ENCODE data around the gene FCER1G. TPM values are rescaled to one million over a fixed set of nuclear protein-coding genes. Genes with fewer than 3 reads are reported as not detected.
"Not testable (repeated sequence)": the region's sequence is repeated elsewhere in the genome, so short reads cannot be mapped to it uniquely, and the experiment has no call there.

FCER1G gene
- polyA plus RNA-seq, 1 donor from 2014 or later, result 3.5 TPM

DNA sequence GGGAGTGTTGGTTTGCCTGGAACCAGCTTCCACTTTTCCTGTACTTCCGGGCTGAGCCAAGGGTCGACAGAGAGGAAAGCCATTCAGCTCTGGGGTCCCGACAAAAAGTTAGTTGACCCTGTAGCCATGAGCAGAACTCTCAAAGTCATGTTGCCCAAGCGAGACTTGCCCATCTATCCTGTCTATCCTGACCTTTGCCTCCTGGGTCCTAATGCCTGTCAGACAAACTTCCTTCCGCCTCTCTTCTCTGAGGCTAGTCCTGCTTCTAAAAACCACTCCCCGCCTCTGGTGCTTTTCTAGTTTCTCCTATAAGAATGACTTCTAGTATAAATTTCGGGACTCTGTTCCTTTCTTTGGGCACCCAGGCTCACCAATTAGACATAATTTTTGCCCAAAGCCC lies 35.7 kb downstream of the FCER1G start:
- Histone ChIP-seq H3F3A (ENCODE audit: insufficient read depth, low read length, poor library complexity, severe bottlenecking) (no peaks in the 10 kb centered on the region), H3K9me2 (ENCODE audit: insufficient read depth, low read length) (no peaks in the 10 kb centered on the region), H3K4me2 (ENCODE audit: low read length) (no peak overlapping the region), H3K27me3 (ENCODE audit: insufficient read depth, low read depth, low read length) (no peaks in the 10 kb centered on the region), H3K36me3 (ENCODE audit: insufficient read depth, low read length) (no peaks in the 10 kb centered on the region), H4K20me1 (ENCODE audit: insufficient read depth) (no peaks in the 10 kb centered on the region), H2AFZ (ENCODE audit: low read depth, low read length) (no peak overlapping the region), H3K9me3 (ENCODE audit: low read length) (no peaks in the 10 kb centered on the region), H3K4me3 (ENCODE audit: low read length) (no peak overlapping the region), H3K79me2 (replicated peaks; ENCODE audit: insufficient read depth, low read length) (no peaks in the 10 kb centered on the region), H3K9ac (ENCODE audit: low read length) (no peak overlapping the region), H3K27ac (ENCODE audit: low read length) (no peak overlapping the region)
- TF ChIP-seq EP300 (conservative IDR thresholded peaks at IDR 0.05; ENCODE audit: poor library complexity, severe bottlenecking) (no peak), MXI1 (conservative IDR thresholded peaks at IDR 0.05; ENCODE audit: poor library complexity, severe bottlenecking) (no peak), POLR2AphosphoS5 (IDR thresholded peaks at IDR 0.05) (no peak), EZH2 (IDR thresholded peaks at IDR 0.05; ENCODE audit: borderline replicate concordance, insufficient read depth, low read length, poor library complexity, severe bottlenecking) (no peak), SMC3 (conservative IDR thresholded peaks at IDR 0.05; ENCODE audit: poor library complexity) (no peak), RAD21 (conservative IDR thresholded peaks at IDR 0.05) (no peak), TAF1 (IDR thresholded peaks at IDR 0.05; ENCODE audit: low read depth) (no peak)
- TF ChIP-seq, protein P1, sequence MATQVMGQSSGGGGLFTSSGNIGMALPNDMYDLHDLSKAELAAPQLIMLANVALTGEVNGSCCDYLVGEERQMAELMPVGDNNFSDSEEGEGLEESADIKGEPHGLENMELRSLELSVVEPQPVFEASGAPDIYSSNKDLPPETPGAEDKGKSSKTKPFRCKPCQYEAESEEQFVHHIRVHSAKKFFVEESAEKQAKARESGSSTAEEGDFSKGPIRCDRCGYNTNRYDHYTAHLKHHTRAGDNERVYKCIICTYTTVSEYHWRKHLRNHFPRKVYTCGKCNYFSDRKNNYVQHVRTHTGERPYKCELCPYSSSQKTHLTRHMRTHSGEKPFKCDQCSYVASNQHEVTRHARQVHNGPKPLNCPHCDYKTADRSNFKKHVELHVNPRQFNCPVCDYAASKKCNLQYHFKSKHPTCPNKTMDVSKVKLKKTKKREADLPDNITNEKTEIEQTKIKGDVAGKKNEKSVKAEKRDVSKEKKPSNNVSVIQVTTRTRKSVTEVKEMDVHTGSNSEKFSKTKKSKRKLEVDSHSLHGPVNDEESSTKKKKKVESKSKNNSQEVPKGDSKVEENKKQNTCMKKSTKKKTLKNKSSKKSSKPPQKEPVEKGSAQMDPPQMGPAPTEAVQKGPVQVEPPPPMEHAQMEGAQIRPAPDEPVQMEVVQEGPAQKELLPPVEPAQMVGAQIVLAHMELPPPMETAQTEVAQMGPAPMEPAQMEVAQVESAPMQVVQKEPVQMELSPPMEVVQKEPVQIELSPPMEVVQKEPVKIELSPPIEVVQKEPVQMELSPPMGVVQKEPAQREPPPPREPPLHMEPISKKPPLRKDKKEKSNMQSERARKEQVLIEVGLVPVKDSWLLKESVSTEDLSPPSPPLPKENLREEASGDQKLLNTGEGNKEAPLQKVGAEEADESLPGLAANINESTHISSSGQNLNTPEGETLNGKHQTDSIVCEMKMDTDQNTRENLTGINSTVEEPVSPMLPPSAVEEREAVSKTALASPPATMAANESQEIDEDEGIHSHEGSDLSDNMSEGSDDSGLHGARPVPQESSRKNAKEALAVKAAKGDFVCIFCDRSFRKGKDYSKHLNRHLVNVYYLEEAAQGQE (IDR thresholded peaks at IDR 0.05; ENCODE audit: borderline replicate concordance), result no peak
- TF ChIP-seq, protein P2, sequence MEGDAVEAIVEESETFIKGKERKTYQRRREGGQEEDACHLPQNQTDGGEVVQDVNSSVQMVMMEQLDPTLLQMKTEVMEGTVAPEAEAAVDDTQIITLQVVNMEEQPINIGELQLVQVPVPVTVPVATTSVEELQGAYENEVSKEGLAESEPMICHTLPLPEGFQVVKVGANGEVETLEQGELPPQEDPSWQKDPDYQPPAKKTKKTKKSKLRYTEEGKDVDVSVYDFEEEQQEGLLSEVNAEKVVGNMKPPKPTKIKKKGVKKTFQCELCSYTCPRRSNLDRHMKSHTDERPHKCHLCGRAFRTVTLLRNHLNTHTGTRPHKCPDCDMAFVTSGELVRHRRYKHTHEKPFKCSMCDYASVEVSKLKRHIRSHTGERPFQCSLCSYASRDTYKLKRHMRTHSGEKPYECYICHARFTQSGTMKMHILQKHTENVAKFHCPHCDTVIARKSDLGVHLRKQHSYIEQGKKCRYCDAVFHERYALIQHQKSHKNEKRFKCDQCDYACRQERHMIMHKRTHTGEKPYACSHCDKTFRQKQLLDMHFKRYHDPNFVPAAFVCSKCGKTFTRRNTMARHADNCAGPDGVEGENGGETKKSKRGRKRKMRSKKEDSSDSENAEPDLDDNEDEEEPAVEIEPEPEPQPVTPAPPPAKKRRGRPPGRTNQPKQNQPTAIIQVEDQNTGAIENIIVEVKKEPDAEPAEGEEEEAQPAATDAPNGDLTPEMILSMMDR (IDR thresholded peaks at IDR 0.05; ENCODE audit: poor library complexity, severe bottlenecking), result no peak

DNA sequence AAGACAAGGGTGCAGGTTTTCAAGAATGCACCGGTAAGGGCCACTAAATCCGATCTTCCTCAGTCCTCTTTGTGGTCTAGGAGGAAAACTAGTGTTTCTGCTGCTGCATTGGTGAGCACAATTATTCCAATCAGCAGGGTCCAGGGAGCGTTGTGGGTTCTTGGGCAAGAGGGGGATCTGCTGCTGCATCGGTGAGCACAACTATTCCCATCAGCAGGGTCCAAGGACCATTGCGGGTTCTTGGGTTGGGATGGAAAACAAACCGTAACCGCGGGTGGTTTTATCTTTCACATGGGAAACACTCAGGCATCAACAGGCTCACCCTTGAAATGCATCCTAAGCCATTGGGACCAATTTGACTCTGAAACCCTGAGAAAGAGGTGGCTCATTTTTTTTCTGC lies 36.5 kb downstream of the FCER1G start:
- H3F3A ChIP-seq (ENCODE audit: insufficient read depth, low read length, poor library complexity, severe bottlenecking), result no peaks in the 10 kb centered on the region
- H3K27ac ChIP-seq (ENCODE audit: low read length), result no peak overlapping the region
- no peaks in the 10 kb centered on the region for H3K27me3 ChIP-seq (ENCODE audit: insufficient read depth, low read depth, low read length)
- no peak overlapping the region for H3K9ac ChIP-seq (ENCODE audit: low read length)
- H3K79me2 ChIP-seq (replicated peaks; ENCODE audit: insufficient read depth, low read length), result no peaks in the 10 kb centered on the region
- no peak overlapping the region for H3K4me2 ChIP-seq (ENCODE audit: low read length)
- no peaks in the 10 kb centered on the region for H3K9me3 ChIP-seq (ENCODE audit: low read length)
- no peak overlapping the region for H2AFZ ChIP-seq (ENCODE audit: low read depth, low read length)
- no peaks in the 10 kb centered on the region for H3K9me2 ChIP-seq (ENCODE audit: insufficient read depth, low read length)
- H4K20me1 ChIP-seq (ENCODE audit: insufficient read depth), result no peaks in the 10 kb centered on the region
- H3K36me3 ChIP-seq (ENCODE audit: insufficient read depth, low read length), result no peaks in the 10 kb centered on the region
- TF ChIP-seq EZH2 (IDR thresholded peaks at IDR 0.05; ENCODE audit: borderline replicate concordance, insufficient read depth, low read length, poor library complexity, severe bottlenecking) (no peak), SMC3 (conservative IDR thresholded peaks at IDR 0.05; ENCODE audit: poor library complexity) (no peak), EP300 (conservative IDR thresholded peaks at IDR 0.05; ENCODE audit: poor library complexity, severe bottlenecking) (no peak), POLR2AphosphoS5 (IDR thresholded peaks at IDR 0.05) (no peak), TAF1 (IDR thresholded peaks at IDR 0.05; ENCODE audit: low read depth) (no peak), MXI1 (conservative IDR thresholded peaks at IDR 0.05; ENCODE audit: poor library complexity, severe bottlenecking) (no peak), RAD21 (conservative IDR thresholded peaks at IDR 0.05) (no peak)
- TF ChIP-seq, protein P1 (IDR thresholded peaks at IDR 0.05; ENCODE audit: borderline replicate concordance), result no peak
- TF ChIP-seq, protein P2 (IDR thresholded peaks at IDR 0.05; ENCODE audit: poor library complexity, severe bottlenecking), result no peak
- no peak overlapping the region for H3K4me3 ChIP-seq (ENCODE audit: low read length)

DNA sequence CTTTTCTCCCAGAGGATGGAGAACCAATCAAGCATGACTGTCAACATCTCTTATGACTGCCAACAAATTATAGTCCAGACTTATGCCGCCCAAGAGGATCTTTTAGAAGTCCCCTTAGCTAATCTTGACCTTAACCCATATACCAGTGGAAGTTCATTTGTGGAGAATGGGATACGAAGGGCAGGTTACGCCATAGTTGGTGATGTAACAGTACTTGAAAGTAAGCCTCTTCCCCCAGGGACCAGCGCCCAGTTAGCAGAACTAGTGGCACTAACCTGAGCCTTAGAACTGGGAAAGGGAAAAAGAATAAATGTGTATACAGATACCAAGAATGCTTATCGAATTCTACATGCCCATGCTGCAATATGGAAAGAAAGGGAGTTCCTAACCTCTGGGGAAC lies 40.2 kb downstream of the FCER1G start:
- H3K9me3 ChIP-seq (ENCODE audit: low read length); H3K4me2 ChIP-seq (ENCODE audit: low read length); H3K4me3 ChIP-seq (ENCODE audit: low read length); H3K36me3 ChIP-seq (ENCODE audit: insufficient read depth, low read length); H3K9ac ChIP-seq (ENCODE audit: low read length); H3K9me2 ChIP-seq (ENCODE audit: insufficient read depth, low read length); H3K79me2 ChIP-seq (replicated peaks; ENCODE audit: insufficient read depth, low read length); H4K20me1 ChIP-seq (ENCODE audit: insufficient read depth); H2AFZ ChIP-seq (ENCODE audit: low read depth, low read length); H3K27ac ChIP-seq (ENCODE audit: low read length); H3F3A ChIP-seq (ENCODE audit: insufficient read depth, low read length, poor library complexity, severe bottlenecking): not testable (repeated sequence)
- peaks cover 17% of the 10 kb centered on the region for H3K27me3 ChIP-seq (ENCODE audit: insufficient read depth, low read depth, low read length)
